HG02588 (cell line): ENCODE results near the gene SMYD3.
A peak's percentile ranks its signal among the peaks of the same experiment; 100 is the strongest.

ENCODE experiments used
- ATAC-seq: cut with Tn5 transposase; IDR thresholded peaks from one replicate; pipeline ENCODE4 v1.9.1; 2021; ENCODE audit warnings: mild to moderate bottlenecking, moderate library complexity; ENCODE audit not compliant: unreplicated experiment

SMYD3 gene

GRCh38 chr1:246516126-246516525, 9.0 kb upstream of the SMYD3 start:
- no peak for ATAC-seq

GRCh38 chr1:246515390-246516005, 8.4 kb upstream of the SMYD3 start:
- no peak for ATAC-seq

GRCh38 chr1:246513619-246514343, 6.7 kb upstream of the SMYD3 start:
- ATAC-seq: no peak

DNA sequence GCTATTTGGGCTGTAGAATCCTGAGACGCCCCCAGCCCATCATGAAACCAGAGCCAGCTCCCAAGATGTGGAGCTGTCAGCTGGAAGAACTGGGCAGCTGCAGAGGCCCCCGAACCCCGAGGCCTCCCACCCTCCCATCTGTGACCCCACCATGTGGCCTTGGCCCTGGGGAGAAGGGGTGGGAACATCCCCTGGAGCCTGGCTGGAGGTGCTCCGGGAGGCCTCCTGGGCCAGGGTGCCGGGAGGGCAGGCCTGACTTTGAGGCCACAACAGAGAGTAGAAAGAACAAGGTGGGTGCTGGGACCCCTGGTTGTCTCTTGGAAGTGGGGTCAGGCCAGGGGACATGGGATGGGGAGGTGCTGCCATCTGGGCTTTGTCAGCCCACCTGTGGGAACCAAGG, 6.0 kb upstream of the SMYD3 start:
- ATAC-seq: no peak

GRCh38 chr1:246512635-246513034, 5.6 kb upstream of the SMYD3 start:
- ATAC-seq: no peak

DNA sequence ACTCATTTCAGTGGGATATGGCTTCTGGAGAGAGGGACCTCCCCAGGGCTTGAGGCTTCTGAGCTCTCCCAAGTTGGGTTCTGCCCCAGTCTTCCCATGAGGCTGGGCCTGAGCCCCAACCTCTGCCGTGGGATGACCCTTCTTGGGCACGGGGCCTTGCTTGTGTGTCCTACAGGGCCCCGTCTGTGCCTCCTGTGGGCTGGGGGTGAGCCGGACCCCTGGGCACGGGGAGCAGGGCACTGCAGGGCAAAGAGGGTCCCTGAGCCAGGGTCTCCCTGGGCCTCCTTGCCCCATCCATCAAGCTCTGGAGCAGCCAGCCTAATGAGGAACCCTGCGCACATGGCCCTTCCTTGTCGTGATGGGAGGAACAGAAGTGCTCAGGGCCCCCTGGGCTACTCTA, 5.2 kb upstream of the SMYD3 start:
- ATAC-seq: no peak

DNA sequence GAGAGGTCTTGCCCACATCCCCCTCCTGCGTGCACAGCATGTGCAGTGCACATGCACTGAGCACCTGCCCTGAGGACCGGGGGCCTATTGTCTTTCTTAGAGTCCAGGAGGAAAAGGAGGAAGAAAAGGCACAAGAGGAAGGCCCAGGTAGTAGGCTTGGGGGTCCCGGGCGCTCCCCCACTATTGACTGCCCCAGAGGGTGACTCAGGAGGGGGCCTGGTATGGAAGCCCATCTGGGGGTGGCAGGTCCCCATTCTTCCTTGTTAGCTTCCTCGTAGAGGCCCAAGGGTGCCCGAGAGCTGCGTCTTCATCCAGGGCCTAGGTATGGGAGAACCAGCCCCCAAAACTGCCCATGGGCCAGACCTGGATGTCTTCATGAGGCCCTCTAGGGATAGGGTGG, 4.1 kb upstream of the SMYD3 start:
- ATAC-seq: no peak

DNA sequence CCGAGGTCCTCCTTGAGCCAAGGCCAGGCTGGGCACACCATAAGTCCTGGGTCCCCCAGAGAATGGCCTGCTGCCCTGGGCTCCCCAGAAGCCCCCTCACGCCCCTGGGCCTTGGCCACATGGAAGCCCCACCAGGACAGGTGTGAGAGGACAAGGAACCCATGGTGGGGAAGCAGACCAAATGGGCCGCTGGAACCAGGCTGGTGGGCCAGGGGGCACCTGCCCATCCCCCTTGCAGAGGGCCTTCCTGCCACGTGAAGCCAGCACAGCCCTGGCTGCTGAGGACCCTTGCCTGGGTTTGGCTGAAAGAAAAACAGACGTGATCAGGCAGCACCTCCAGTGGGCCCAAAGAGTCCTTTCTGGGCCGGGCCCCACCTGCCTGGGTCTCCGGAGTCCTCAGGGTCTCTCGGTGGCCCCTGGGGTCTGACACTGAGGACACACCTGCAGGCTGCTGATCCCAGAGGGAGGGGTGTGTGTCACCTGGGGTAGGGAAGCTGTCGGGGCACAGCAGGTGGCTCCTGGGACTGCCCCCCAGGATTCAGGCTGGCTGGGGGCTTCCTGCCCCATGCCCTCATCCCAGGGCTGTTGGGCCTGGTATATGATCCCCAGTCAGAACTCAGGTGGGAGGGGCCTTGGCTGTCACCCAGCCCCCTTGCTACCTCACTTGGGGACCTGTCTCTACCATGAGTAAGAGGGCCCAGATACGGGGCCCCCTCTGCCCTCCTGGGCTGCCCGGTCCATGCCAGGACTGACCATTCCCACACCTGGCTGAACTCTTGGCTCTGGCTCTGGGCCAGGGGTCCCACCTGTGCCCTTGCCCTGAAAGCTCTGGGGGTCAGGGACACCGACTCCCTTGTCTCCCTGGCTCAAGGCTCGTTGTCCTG, 3.3 kb upstream of the SMYD3 start:
- no peak for ATAC-seq

DNA sequence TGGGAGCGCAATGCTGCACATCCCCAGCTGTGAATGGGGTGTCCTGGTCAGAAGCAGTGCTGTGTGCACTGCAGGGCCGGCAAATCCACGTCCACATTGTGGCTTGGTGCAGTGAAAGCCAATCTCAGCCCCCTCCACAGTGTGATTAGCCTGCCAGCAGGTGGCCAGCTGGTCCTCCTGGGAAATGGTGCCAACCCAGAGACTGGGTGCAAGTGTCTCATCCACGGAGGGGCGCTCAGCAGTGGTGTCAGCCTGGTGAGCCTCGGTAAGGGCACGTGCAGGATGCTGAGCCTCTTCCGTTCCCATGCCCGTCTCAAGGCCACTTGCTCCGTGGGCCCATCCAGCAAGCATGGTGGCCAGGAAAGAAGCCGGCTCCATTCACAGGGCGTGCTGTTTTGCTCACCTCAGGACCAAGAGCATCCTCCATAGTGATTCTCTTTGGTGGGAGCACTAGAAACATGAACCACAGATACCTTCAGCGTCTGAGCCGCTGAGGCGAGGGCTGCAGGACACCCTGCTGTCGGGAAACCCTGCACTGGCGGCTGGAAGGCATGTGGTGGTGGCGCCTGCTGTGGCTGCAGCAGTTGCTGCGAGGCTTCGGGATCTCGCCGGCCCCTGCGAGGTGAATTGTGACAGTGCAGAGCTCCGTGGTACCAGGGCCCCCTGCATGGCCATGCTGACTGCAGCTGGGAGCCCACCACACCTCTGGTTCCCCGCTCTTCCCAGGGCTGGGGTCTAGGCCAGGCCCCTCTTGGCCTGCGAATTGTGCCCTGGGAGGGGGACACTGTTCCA, 2.0 kb upstream of the SMYD3 start:
- ATAC-seq: no peak

- ATAC-seq: no peak
These were observed 759 bp downstream of the SMYD3 start for GRCh38 chr1:246506367-246506673.

DNA sequence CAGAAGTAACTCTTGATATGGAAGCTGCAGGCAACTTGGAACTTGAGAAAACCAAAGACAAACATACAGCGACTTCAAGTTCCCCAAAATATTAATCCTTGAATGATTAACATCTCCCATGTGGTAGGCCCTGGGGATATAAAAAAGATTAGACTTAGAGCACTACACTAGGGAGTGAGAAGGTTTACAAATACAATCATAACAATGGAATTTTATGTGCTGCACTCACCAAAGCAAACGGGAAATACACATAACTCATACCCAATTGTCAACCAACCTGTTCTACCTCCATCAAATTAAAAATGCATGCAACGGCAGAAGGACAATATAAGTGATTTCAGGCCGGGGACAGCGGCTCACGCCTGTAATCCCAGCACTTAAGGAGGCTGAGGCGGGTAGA, 3.7 kb downstream of the SMYD3 start:
- ATAC-seq: no peak

GRCh38 chr1:246497331-246497915, 9.7 kb downstream of the SMYD3 start:
- ATAC-seq: no peak

GRCh38 chr1:246492611-246493245, 14.4 kb downstream of the SMYD3 start:
- no peak for ATAC-seq

GRCh38 chr1:246491551-246492053, 15.5 kb downstream of the SMYD3 start:
- ATAC-seq: no peak

GRCh38 chr1:246488674-246489073, 18.4 kb downstream of the SMYD3 start:
- no peak for ATAC-seq

GRCh38 chr1:246483569-246483933, 23.5 kb downstream of the SMYD3 start:
- ATAC-seq: no peak

GRCh38 chr1:246482805-246483568, 24.1 kb downstream of the SMYD3 start:
- peak; percentile 61 for ATAC-seq

GRCh38 chr1:246479061-246479460, 28.0 kb downstream of the SMYD3 start:
- ATAC-seq: no peak

GRCh38 chr1:246477634-246478033, 29.4 kb downstream of the SMYD3 start:
- no peak for ATAC-seq
